ENCODE results near the gene UMOD.

Gene UMOD

GRCh38 chr16:20353379-20353778 is 864 bp upstream of the UMOD start:
- Histone ChIP-seq H3K79me2 (ENCODE audit: low read length) (no peaks in the 10 kb centered on the region), H3K4me3 (ENCODE audit: low read length) (no peak overlapping the region), H3K4me2 (ENCODE audit: low read length) (no peak overlapping the region), H3K9ac (ENCODE audit: low read length) (no peak overlapping the region), H2AFZ (ENCODE audit: low read depth, low read length) (no peak overlapping the region), H3K9me3 (ENCODE audit: insufficient read depth, low read length) (no peaks in the 10 kb centered on the region), H3K36me3 (replicated peaks; ENCODE audit: low read depth, low read length) (no peaks in the 10 kb centered on the region), H3K4me1 (ENCODE audit: low read length) (no peaks in the 10 kb centered on the region), H3K27me3 (ENCODE audit: low read depth, low read length) (peaks cover 27% of the 10 kb centered on the region), H4K20me1 (ENCODE audit: insufficient read depth, low read length) (no peaks in the 10 kb centered on the region), H3K27ac (ENCODE audit: low read length) (no peak overlapping the region)
- TF ChIP-seq EZH2phosphoT487 (IDR thresholded peaks at IDR 0.05; ENCODE audit: low read depth): no peak
- TF ChIP-seq CTCF (IDR thresholded peaks at IDR 0.05; ENCODE audit: low read depth, low read length): no peak

- Histone ChIP-seq H2AFZ (ENCODE audit: low read depth, low read length) (no peak overlapping the region), H3K9ac (ENCODE audit: low read length) (no peak overlapping the region), H3K4me3 (ENCODE audit: low read length) (no peak overlapping the region), H4K20me1 (ENCODE audit: insufficient read depth, low read length) (no peaks in the 10 kb centered on the region), H3K79me2 (ENCODE audit: low read length) (no peaks in the 10 kb centered on the region), H3K36me3 (replicated peaks; ENCODE audit: low read depth, low read length) (no peaks in the 10 kb centered on the region), H3K4me1 (ENCODE audit: low read length) (no peaks in the 10 kb centered on the region), H3K4me2 (ENCODE audit: low read length) (no peak overlapping the region), H3K27me3 (ENCODE audit: low read depth, low read length) (peaks cover 5% of the 10 kb centered on the region; the same call in 1 of the 2 replicates), H3K9me3 (ENCODE audit: insufficient read depth, low read length) (no peaks in the 10 kb centered on the region), H3K27ac (ENCODE audit: low read length) (no peak overlapping the region)
- no peak for TF ChIP-seq CTCF (IDR thresholded peaks at IDR 0.05; ENCODE audit: low read depth, low read length)
- TF ChIP-seq EZH2phosphoT487 (IDR thresholded peaks at IDR 0.05; ENCODE audit: low read depth): no peak
Observed at GRCh38 chr16:20349615-20350014, 2.9 kb downstream of the UMOD start.

GRCh38 chr16:20348365-20349185 is 3.9 kb downstream of the UMOD start:
- no peak overlapping the region for H3K4me3 ChIP-seq (ENCODE audit: low read length)
- H3K27ac ChIP-seq (ENCODE audit: low read length): no peak overlapping the region
- no peaks in the 10 kb centered on the region for H3K79me2 ChIP-seq (ENCODE audit: low read length)
- no peak for TF ChIP-seq EZH2phosphoT487 (IDR thresholded peaks at IDR 0.05; ENCODE audit: low read depth)
- TF ChIP-seq CTCF (IDR thresholded peaks at IDR 0.05; ENCODE audit: low read depth, low read length): no peak
- peaks cover 5% of the 10 kb centered on the region; the same call in 1 of the 2 replicates for H3K27me3 ChIP-seq (ENCODE audit: low read depth, low read length)
- no peak overlapping the region for H3K4me2 ChIP-seq (ENCODE audit: low read length)
- no peak overlapping the region for H3K9ac ChIP-seq (ENCODE audit: low read length)
- no peaks in the 10 kb centered on the region for H3K4me1 ChIP-seq (ENCODE audit: low read length)
- H3K9me3 ChIP-seq (ENCODE audit: insufficient read depth, low read length): no peaks in the 10 kb centered on the region
- no peaks in the 10 kb centered on the region for H3K36me3 ChIP-seq (replicated peaks; ENCODE audit: low read depth, low read length)
- no peaks in the 10 kb centered on the region for H4K20me1 ChIP-seq (ENCODE audit: insufficient read depth, low read length)
- no peak overlapping the region for H2AFZ ChIP-seq (ENCODE audit: low read depth, low read length)

- TF ChIP-seq CTCF (IDR thresholded peaks at IDR 0.05; ENCODE audit: low read depth, low read length) (no peak), EZH2phosphoT487 (IDR thresholded peaks at IDR 0.05; ENCODE audit: low read depth) (no peak)
- Histone ChIP-seq H3K4me3 (ENCODE audit: low read length) (no peak overlapping the region), H3K36me3 (replicated peaks; ENCODE audit: low read depth, low read length) (no peaks in the 10 kb centered on the region), H3K27ac (ENCODE audit: low read length) (no peak overlapping the region), H3K4me2 (ENCODE audit: low read length) (no peak overlapping the region), H3K79me2 (ENCODE audit: low read length) (no peaks in the 10 kb centered on the region), H3K9ac (ENCODE audit: low read length) (no peak overlapping the region), H2AFZ (ENCODE audit: low read depth, low read length) (no peak overlapping the region), H3K27me3 (ENCODE audit: low read depth, low read length) (peaks cover 5% of the 10 kb centered on the region; the same call in 1 of the 2 replicates), H4K20me1 (ENCODE audit: insufficient read depth, low read length) (no peaks in the 10 kb centered on the region), H3K9me3 (ENCODE audit: insufficient read depth, low read length) (no peaks in the 10 kb centered on the region), H3K4me1 (ENCODE audit: low read length) (no peaks in the 10 kb centered on the region)
Observed at GRCh38 chr16:20347666-20348364, 4.7 kb downstream of the UMOD start.
